ENCODE measurements around the gene TMED9.

TMED9 gene

DNA sequence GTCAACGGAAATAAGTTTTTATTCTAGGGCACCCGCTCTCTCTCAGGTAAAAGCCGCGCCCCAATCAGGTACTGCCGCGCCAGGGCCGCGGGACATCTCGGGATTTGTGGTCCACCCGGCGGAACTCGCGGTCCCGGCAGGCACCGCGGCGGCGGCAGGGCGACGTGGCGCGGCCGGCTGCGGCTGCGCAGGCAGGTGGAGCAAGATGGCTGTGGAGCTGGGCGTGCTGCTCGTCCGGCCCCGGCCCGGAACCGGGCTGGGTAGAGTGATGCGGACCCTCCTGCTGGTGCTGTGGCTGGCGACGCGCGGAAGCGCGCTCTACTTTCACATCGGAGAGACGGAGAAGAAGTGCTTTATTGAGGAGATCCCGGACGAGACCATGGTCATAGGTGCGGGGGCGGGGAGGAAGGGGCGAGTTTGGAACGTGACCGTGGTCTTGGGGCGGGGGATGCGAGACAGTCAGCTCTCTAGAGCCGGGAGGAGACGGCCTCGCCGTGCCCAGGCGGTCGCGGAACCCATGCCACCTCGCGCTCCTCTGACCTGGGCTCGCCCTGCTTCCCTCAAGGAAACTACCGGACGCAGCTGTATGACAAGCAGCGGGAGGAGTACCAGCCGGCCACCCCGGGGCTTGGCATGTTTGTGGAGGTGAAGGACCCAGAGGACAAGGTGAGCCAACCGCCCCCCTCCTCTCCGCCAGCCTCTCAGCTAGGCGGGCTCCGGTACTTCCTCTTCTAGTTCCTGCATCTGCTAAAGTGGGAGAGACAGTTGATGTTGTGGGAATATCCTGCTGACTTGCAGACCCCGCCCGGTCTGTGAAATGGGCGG, at the start of gene TMED9:
Gene TMED9 (plus strand): TSS at position 194 of the 825 bp plus-strand sequence. CDS start 12 bp downstream, at position 206.
- peaks cover 30% of the 10 kb centered on the region for H3K36me3 Mint-ChIP-seq (ENCODE audit: low read depth)
- H3K4me1 Mint-ChIP-seq (ENCODE audit: low read depth): peaks cover 20% of the 10 kb centered on the region
- H3K27ac Mint-ChIP-seq: peak within 1 kb of the TSS; percentile 96
- peak within 1 kb of the TSS; percentile 95 for H3K4me3 Mint-ChIP-seq
- peaks cover 35% of the 10 kb centered on the region for H3K27me3 Mint-ChIP-seq (ENCODE audit: low read depth)
- H3K9me3 Mint-ChIP-seq: no peaks in the 10 kb centered on the region

- H3K4me3 Mint-ChIP-seq: no peak overlapping the region
- H3K27ac Mint-ChIP-seq: no peak overlapping the region
- peaks cover 10% of the 10 kb centered on the region for H3K36me3 Mint-ChIP-seq (ENCODE audit: low read depth)
- H3K27me3 Mint-ChIP-seq (ENCODE audit: low read depth): no peaks in the 10 kb centered on the region
- peaks cover 10% of the 10 kb centered on the region for H3K4me1 Mint-ChIP-seq (ENCODE audit: low read depth)
- H3K9me3 Mint-ChIP-seq: no peaks in the 10 kb centered on the region
Measured at GRCh38 chr5:177542816-177543465, 49.1 kb upstream of the TMED9 start.

DNA sequence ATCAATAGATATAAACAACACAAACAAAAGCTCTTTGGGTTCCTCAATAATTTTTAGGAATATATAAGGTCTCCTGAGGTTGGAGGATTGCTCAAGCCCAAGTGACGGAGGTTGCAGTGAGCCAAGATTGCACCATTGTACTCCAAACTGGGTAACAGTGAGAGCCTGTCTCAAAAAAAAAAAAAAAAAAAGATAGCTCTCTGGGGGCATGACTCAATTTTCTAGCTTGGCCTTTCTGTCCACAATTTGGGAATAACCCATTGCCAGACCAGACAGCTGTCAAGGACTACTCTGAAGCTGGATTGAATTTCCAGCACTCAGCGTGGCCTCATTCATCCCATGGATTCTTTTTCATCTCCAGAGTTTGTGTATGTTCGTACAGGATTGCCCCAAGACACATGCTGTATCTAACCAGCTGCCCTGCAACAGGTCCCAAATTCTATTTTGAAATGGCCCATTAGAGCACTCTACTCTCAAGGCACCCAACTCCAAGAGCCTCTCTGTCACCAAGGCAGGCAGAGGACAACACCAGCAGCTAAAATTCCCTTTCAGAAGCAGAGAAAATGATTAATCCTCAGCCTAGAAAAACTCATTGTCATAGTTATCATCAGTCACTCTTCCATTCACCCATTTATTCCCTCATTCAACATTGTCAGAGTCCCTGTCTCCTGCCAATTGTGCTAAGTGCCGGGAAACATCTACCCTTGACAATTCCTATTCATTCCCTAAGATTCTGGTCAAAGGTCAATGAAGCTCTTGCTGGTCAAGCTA, 46.3 kb upstream of the TMED9 start:
- peaks cover 13% of the 10 kb centered on the region for H3K4me1 Mint-ChIP-seq (ENCODE audit: low read depth)
- H3K27ac Mint-ChIP-seq: no peak overlapping the region

GRCh38 chr5:177546258-177546741, 45.7 kb upstream of the TMED9 start:
- peaks cover 10% of the 10 kb centered on the region for H3K4me1 Mint-ChIP-seq (ENCODE audit: low read depth)
- H3K9me3 Mint-ChIP-seq: no peaks in the 10 kb centered on the region
- H3K36me3 Mint-ChIP-seq (ENCODE audit: low read depth): peaks cover 9% of the 10 kb centered on the region
- no peak overlapping the region for H3K4me3 Mint-ChIP-seq
- H3K27ac Mint-ChIP-seq: no peak overlapping the region
- H3K27me3 Mint-ChIP-seq (ENCODE audit: low read depth): no peaks in the 10 kb centered on the region

More for the DNA sequence above, 46.3 kb upstream of the TMED9 start:
- Mint-ChIP-seq H3K4me3 (no peak overlapping the region), H3K36me3 (ENCODE audit: low read depth) (peaks cover 9% of the 10 kb centered on the region), H3K27me3 (ENCODE audit: low read depth) (no peaks in the 10 kb centered on the region), H3K9me3 (no peaks in the 10 kb centered on the region)

DNA sequence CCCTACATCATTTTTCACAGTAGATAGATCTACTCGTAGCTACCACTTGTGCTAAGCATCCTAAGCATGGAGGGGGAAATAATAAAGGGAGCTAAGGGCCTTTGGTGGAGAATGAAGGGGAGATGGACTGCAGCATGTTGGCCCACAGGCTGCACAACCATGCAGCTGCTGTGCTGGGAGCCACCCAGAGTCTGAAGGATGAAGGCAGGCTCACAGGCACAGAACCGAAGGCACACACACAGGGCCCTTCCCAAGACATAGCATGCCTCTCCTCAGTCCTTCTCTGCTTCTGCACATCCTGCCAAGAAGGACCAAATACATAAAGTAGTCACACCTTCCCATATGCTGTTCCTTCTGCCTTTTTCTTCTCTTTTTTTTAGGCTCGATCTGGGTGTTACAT, 44.3 kb upstream of the TMED9 start:
- Mint-ChIP-seq H3K4me3 (no peak overlapping the region), H3K9me3 (no peaks in the 10 kb centered on the region), H3K27me3 (ENCODE audit: low read depth) (no peaks in the 10 kb centered on the region), H3K4me1 (ENCODE audit: low read depth) (peaks cover 10% of the 10 kb centered on the region), H3K27ac (no peak overlapping the region), H3K36me3 (ENCODE audit: low read depth) (peaks cover 10% of the 10 kb centered on the region)

- Mint-ChIP-seq H3K27ac (no peak overlapping the region), H3K9me3 (no peaks in the 10 kb centered on the region), H3K4me1 (ENCODE audit: low read depth) (peaks cover 15% of the 10 kb centered on the region), H3K4me3 (no peak overlapping the region), H3K27me3 (ENCODE audit: low read depth) (no peaks in the 10 kb centered on the region), H3K36me3 (ENCODE audit: low read depth) (peaks cover 10% of the 10 kb centered on the region)
Measured at GRCh38 chr5:177548495-177548894, 43.5 kb upstream of the TMED9 start.

DNA sequence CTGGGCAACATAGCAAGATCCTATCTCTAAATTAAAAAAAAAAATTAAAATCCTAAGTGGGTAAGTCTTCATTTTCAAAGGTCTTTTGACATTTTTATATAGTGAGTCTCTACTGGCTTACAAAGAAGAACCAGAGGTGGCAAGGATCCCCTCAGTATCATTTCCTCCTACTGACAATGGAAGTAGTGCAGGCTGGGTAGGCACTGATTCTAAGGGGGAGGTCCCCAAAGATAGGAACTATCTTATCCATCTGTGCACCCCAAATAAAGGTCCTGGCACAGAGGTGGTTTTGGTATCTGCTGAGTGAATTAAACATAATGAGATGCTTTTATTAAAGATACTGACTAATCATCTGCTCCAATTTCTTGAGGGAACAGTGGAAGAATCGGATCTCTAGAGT, 41.9 kb upstream of the TMED9 start:
- Mint-ChIP-seq H3K4me3 (no peak overlapping the region), H3K36me3 (ENCODE audit: low read depth) (peaks cover 12% of the 10 kb centered on the region), H3K27ac (no peak overlapping the region), H3K4me1 (ENCODE audit: low read depth) (peaks cover 21% of the 10 kb centered on the region), H3K9me3 (no peaks in the 10 kb centered on the region), H3K27me3 (ENCODE audit: low read depth) (no peaks in the 10 kb centered on the region)

GRCh38 chr5:177552839-177553455, 39.1 kb upstream of the TMED9 start:
- peaks cover 32% of the 10 kb centered on the region for H3K4me1 Mint-ChIP-seq (ENCODE audit: low read depth)
- H3K27me3 Mint-ChIP-seq (ENCODE audit: low read depth): peaks cover under 1% of the 10 kb centered on the region
- peak overlapping the region; percentile 83 for H3K4me3 Mint-ChIP-seq
- peak overlapping the region; percentile 59 for H3K27ac Mint-ChIP-seq
- no peaks in the 10 kb centered on the region for H3K9me3 Mint-ChIP-seq
- peaks cover 9% of the 10 kb centered on the region for H3K36me3 Mint-ChIP-seq (ENCODE audit: low read depth)

GRCh38 chr5:177553671-177554429, 38.2 kb upstream of the TMED9 start:
- peaks cover 6% of the 10 kb centered on the region for H3K27me3 Mint-ChIP-seq (ENCODE audit: low read depth)
- H3K4me3 Mint-ChIP-seq: peak overlapping the region; percentile 83
- H3K36me3 Mint-ChIP-seq (ENCODE audit: low read depth): peaks cover 9% of the 10 kb centered on the region
- H3K27ac Mint-ChIP-seq: no peak overlapping the region
- H3K4me1 Mint-ChIP-seq (ENCODE audit: low read depth): peaks cover 33% of the 10 kb centered on the region
- no peaks in the 10 kb centered on the region for H3K9me3 Mint-ChIP-seq

- Mint-ChIP-seq H3K27me3 (ENCODE audit: low read depth) (peaks cover 6% of the 10 kb centered on the region), H3K4me1 (ENCODE audit: low read depth) (peaks cover 33% of the 10 kb centered on the region), H3K4me3 (peak within 1 kb of the TSS; percentile 85), H3K9me3 (no peaks in the 10 kb centered on the region), H3K36me3 (ENCODE audit: low read depth) (peaks cover 9% of the 10 kb centered on the region), H3K27ac (peak within 1 kb of the TSS; percentile 74)
Measured at GRCh38 chr5:177554474-177555111, 37.4 kb upstream of the TMED9 start, which contains the start of gene FAM193B. TSS of gene FAM193B (minus strand) at chr5:177554563. CDS start at chr5:177554458, 105 bp downstream.

GRCh38 chr5:177555228-177555627, 36.8 kb upstream of the TMED9 start:
- no peak overlapping the region for H3K27ac Mint-ChIP-seq
- peaks cover 7% of the 10 kb centered on the region for H3K36me3 Mint-ChIP-seq (ENCODE audit: low read depth)
- no peaks in the 10 kb centered on the region for H3K9me3 Mint-ChIP-seq
- peak overlapping the region; percentile 85 for H3K4me3 Mint-ChIP-seq
- peaks cover 6% of the 10 kb centered on the region for H3K27me3 Mint-ChIP-seq (ENCODE audit: low read depth)
- H3K4me1 Mint-ChIP-seq (ENCODE audit: low read depth): peaks cover 31% of the 10 kb centered on the region

DNA sequence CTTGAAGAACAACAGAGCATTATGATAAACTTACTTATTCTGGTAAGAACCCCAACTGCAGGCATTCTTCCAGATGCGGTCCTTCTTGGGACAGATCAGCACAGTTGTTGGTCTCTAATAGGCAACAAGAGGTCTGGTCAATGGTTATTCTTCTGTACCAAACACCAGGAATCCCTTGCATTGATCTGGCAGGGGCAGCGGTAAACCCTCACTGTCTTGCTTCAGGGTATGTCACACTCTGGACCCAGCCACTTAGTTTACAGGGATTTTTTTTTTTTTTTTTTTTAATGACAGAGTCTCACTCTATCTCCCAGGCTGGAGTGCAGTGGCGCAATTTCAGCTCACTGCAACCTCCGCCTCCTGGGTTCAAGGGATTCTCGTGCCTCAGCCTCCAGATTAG, 36.3 kb upstream of the TMED9 start:
- no peaks in the 10 kb centered on the region for H3K9me3 Mint-ChIP-seq
- peaks cover 5% of the 10 kb centered on the region for H3K36me3 Mint-ChIP-seq (ENCODE audit: low read depth)
- peaks cover 6% of the 10 kb centered on the region for H3K27me3 Mint-ChIP-seq (ENCODE audit: low read depth)
- no peak overlapping the region for H3K27ac Mint-ChIP-seq
- H3K4me3 Mint-ChIP-seq: no peak overlapping the region
- H3K4me1 Mint-ChIP-seq (ENCODE audit: low read depth): peaks cover 30% of the 10 kb centered on the region

- no peak overlapping the region for H3K4me3 Mint-ChIP-seq
- peaks cover 6% of the 10 kb centered on the region for H3K27me3 Mint-ChIP-seq (ENCODE audit: low read depth)
- H3K27ac Mint-ChIP-seq: no peak overlapping the region
- H3K36me3 Mint-ChIP-seq (ENCODE audit: low read depth): peaks cover 2% of the 10 kb centered on the region
- H3K4me1 Mint-ChIP-seq (ENCODE audit: low read depth): peaks cover 30% of the 10 kb centered on the region
- no peaks in the 10 kb centered on the region for H3K9me3 Mint-ChIP-seq
Measured at GRCh38 chr5:177557041-177557647, 34.9 kb upstream of the TMED9 start.
